Astrocyte of the spinal cord (primary cell): ENCODE data around the gene PLEKHF1.
"Not testable (repeated sequence)": the region's sequence is repeated elsewhere in the genome, so short reads cannot be mapped to it uniquely, and the experiment has no call there.

Experiments
- DNase-seq: peaks from one replicate; pipeline ENCODE4 v3.0.0; 2011; ENCODE audit warnings: low read depth, low spot score
- H3K4me3 ChIP-seq: 2 replicates; pipeline ENCODE4 v1.5.1; 2011; ENCODE audit warnings: low read depth, mild to moderate bottlenecking, low read length, moderate library complexity
- CTCF ChIP-seq: IDR thresholded peaks from 2 replicates; pipeline ENCODE4 v1.5.1; 2012; ENCODE audit warnings: low read depth, mild to moderate bottlenecking, low read length, inconsistent platforms
- in situ Hi-C: cut with HindIII; loops from 2 replicates; pipeline ENCODE4 v1.10.0; 2017; ENCODE audit warnings: low sequenced_read_pairs

PLEKHF1 gene

GRCh38 chr19:29620931-29621351 lies 44.3 kb upstream of the PLEKHF1 start:
- H3K4me3 ChIP-seq = no peak overlapping the region
- no peak for TF ChIP-seq CTCF
- DNase-seq = no peak
- in situ Hi-C loops = no loop called here

GRCh38 chr19:29622166-29623070 lies 42.8 kb upstream of the PLEKHF1 start:
- in situ Hi-C loops = no loop called here
- TF ChIP-seq CTCF = no peak
- DNase-seq = peak; percentile 10
- no peak overlapping the region for H3K4me3 ChIP-seq

- no peak for TF ChIP-seq CTCF
- no peak for DNase-seq
- in situ Hi-C loops = no loop called here
These were observed 41.4 kb upstream of the PLEKHF1 start for GRCh38 chr19:29623726-29624488.

GRCh38 chr19:29624489-29625185 lies 40.6 kb upstream of the PLEKHF1 start:
- TF ChIP-seq CTCF = no peak
- no peak for DNase-seq
- no peak overlapping the region for H3K4me3 ChIP-seq
- in situ Hi-C loops = no loop called here

More at GRCh38 chr19:29623726-29624488, 41.4 kb upstream of the PLEKHF1 start:
- H3K4me3 ChIP-seq = no peak overlapping the region

- H3K4me3 ChIP-seq = no peak overlapping the region
- in situ Hi-C loops = no loop called here
- no peak for DNase-seq
- TF ChIP-seq CTCF = no peak
These were observed 40.0 kb upstream of the PLEKHF1 start for GRCh38 chr19:29625186-29625651.

- no peak for TF ChIP-seq CTCF
- no peak for DNase-seq
- in situ Hi-C loops = no loop called here
- H3K4me3 ChIP-seq = no peak overlapping the region
These were observed 38.9 kb upstream of the PLEKHF1 start for GRCh38 chr19:29626386-29626785.

GRCh38 chr19:29626832-29627231 lies 38.4 kb upstream of the PLEKHF1 start:
- H3K4me3 ChIP-seq, DNase-seq, in situ Hi-C loops: not testable (repeated sequence)
